ENCODE data around the gene FUT2.

DNA sequence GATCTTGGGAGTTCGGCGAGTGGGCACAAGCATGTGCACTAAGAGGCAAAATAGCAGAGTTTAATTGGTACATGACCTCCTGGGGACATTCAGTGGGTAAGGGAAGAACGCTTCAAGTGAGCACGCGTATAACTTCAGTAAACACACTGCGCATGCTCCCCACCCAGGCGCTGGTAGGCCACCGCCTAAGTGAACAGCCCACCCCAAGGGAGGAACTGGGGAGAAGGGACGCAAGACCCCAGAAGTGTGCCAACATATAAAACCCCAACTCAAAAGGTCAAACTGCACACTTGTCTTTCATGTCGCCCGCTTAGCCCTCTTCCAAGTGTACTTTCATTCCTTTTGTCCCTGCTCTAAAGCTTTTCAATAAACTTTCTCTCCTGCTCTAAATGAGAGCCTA lies 12.4 kb upstream of the FUT2 start:
- TF ChIP-seq, protein P1, sequence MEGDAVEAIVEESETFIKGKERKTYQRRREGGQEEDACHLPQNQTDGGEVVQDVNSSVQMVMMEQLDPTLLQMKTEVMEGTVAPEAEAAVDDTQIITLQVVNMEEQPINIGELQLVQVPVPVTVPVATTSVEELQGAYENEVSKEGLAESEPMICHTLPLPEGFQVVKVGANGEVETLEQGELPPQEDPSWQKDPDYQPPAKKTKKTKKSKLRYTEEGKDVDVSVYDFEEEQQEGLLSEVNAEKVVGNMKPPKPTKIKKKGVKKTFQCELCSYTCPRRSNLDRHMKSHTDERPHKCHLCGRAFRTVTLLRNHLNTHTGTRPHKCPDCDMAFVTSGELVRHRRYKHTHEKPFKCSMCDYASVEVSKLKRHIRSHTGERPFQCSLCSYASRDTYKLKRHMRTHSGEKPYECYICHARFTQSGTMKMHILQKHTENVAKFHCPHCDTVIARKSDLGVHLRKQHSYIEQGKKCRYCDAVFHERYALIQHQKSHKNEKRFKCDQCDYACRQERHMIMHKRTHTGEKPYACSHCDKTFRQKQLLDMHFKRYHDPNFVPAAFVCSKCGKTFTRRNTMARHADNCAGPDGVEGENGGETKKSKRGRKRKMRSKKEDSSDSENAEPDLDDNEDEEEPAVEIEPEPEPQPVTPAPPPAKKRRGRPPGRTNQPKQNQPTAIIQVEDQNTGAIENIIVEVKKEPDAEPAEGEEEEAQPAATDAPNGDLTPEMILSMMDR (IDR thresholded peaks at IDR 0.05; ENCODE audit: borderline replicate concordance, extremely low read depth, low read length, poor library complexity, severe bottlenecking): no peak
- TF ChIP-seq EZH2 (IDR thresholded peaks at IDR 0.05; ENCODE audit: borderline replicate concordance, low read depth, low read length, severe bottlenecking): no peak
